Ovary (tissue), 9 donors: Measurements from ENCODE around the gene ACVR1. TPM values are rescaled to one million over a fixed set of nuclear protein-coding genes. Genes with fewer than 3 reads are reported as not detected.

ENCODE experiments used
- DNase-seq, 5 donors: peaks; one replicate each; pipeline ENCODE4 v3.0.0-alpha.2; 2019 to 2020
- H3K27ac ChIP-seq, 2 donors: fragments of 200-600 bp; one replicate each; pipeline versions ENCODE4 v1.5.1 to v1.8.0; 2019 to 2022
- H3K27me3 ChIP-seq: fragments of 200-600 bp; one replicate; pipeline ENCODE4 v1.8.0; 2022
- H3K36me3 ChIP-seq: fragments of 200-600 bp; sonication (generic); one replicate; pipeline ENCODE4 v1.5.1; 2019
- H3K4me1 ChIP-seq: one replicate; pipeline ENCODE4 v1.8.1; 2013; ENCODE audit warnings: mild to moderate bottlenecking, moderate library complexity; ENCODE audit not compliant: insufficient read depth
- H3K4me3 ChIP-seq: fragments of 200-600 bp; sonication (generic); one replicate; pipeline ENCODE4 v1.5.1; 2017
- H3K9me3 ChIP-seq, 2 donors: fragments of 200-600 bp in 1 of 2; sonication (generic) in 1 of 2; one replicate each; pipeline versions ENCODE4 v1.5.1 to v1.8.1; 2013 to 2019; ENCODE audit warnings: mild to moderate bottlenecking in 1 of 2, moderate library complexity in 1 of 2
- CTCF ChIP-seq, 3 donors: fragments of 450-650 bp in 2 of 3; fragments of 200-600 bp in 1 of 3; IDR thresholded peaks; one replicate each; pipeline versions ENCODE4 v1.5.1 to v1.8.0; 2016 to 2022; ENCODE audit warnings: antibody characterized with exemption in 3 of 3, mild to moderate bottlenecking in 1 of 3
- EP300 ChIP-seq: sonication (generic); formaldehyde crosslinking; IDR thresholded peaks from one replicate; pipeline ENCODE4 v1.6.1; 2017; ENCODE audit warnings: antibody characterized with exemption
- POLR2A ChIP-seq: fragments of 450-650 bp; IDR thresholded peaks from one replicate; pipeline ENCODE4 v1.6.1; 2017; ENCODE audit warnings: antibody characterized with exemption, mild to moderate bottlenecking, moderate library complexity
- WGBS, 3 donors: extraction: QIAGEN DNeasy Blood & Tissue Kit in 1 of 3; methylation state at CpG; one replicate each; pipeline versions ENCODE4 v1.1.5 to v1.1.7; 2013 to 2017; 5-methylcytosine and 5-hydroxymethylcytosine counted together
- intact Hi-C, 4 donors: fragments of 100-400 bp; cut with DNase I; formaldehyde crosslinking; loops; one replicate each; pipeline versions ENCODE4 v1.11.0 to v1.15.1; 2022 to 2023
- polyA plus RNA-seq, 2 donors: library from polyadenylated mRNA; stranded (reverse); fragments of 200-250 nt in 1 of 2; fragments of 350-450 nt in 1 of 2; fragmentation: Illumina TruSeq in 1 of 2; extraction: RNeasy Lipid Tissue Mini Kit (QIAGEN cat#74804) in 1 of 2; gene quantifications; one replicate each; pipeline ENCODE4 v1.2.3, GENCODE V29; 2013 to 2014
- total RNA-seq, 7 donors: library from RNA; depleted of rRNA in 2 of 7; stranded (reverse); fragments of >200 nt in 2 of 7; fragmentation: NEBNext Ultra II Directional in 3 of 7; extraction: Animal tissue kit (Norgen Biotek cat#: 25700) in 3 of 7; gene quantifications; one replicate each; pipeline versions ENCODE4 v1.1.0 to v1.2.4, GENCODE V29; 2016 to 2023
- donor health status: DM: no; HTN: no; CAD: no; lungs with moderate emphysema.
- donor health status: DM: no; HTN: no; CAD: no.
- donor health status: Bipolar disorder and iron deficiency.
- donor health status: DM: yes; HTN: yes; CAD: no.
- donor health status: DM: no; HTN: no; CAD: no.
- donor health status: DM: yes; HTN: yes; CAD: no.

ACVR1 gene
- total and polyA plus RNA-seq, 9 donors = 23.4 to 51.2 (median 30.4) TPM

- Histone ChIP-seq H3K27ac (no peak overlapping the region), H3K4me1 (no peaks in the 10 kb centered on the region), H3K36me3 (no peaks in the 10 kb centered on the region), H3K4me3 (no peak overlapping the region), H3K27me3 (no peaks in the 10 kb centered on the region), H3K9me3 (peaks cover 0 to 5% of the 10 kb centered on the region in 2 donors)
- DNase-seq = no peak
- intact Hi-C loops = no loop called here
- WGBS, 3 donors = 88 to 100% (median 95%) methylated on average over 1 of the region's 1 CpG
- TF ChIP-seq EP300 (no peak), POLR2A (no peak), CTCF (IDR thresholded peaks at IDR 0.05) (no peak)
These were observed 176.3 kb downstream of the ACVR1 start for GRCh38 chr2:157699806-157700205.

DNA sequence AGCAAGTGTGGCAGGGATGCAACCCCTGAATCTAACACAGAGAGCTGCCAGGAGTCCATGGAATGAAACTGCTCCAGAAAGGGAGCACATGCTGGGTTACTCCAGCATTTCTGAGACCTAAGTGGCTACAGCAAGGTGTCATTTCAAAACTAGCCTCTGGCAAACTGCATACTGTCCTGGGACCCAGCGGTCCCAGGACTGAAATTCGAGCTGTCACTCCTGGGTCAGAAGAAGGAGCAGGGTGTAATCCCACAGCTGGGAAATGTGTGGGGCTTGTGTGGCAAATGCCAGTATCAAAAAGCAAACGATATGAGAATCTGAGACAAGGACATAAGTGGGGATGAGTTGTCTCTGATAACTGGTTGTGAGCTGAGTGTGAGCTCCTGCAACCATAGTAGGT lies 177.1 kb downstream of the ACVR1 start:
- no peak for DNase-seq
- Histone ChIP-seq H3K9me3 (peaks cover 0 to 3% of the 10 kb centered on the region in 2 donors), H3K4me1 (no peaks in the 10 kb centered on the region), H3K36me3 (no peaks in the 10 kb centered on the region), H3K27ac (no peak overlapping the region), H3K27me3 (no peaks in the 10 kb centered on the region), H3K4me3 (no peak overlapping the region)
- WGBS, 3 donors = 89 to 95% (median 91%) methylated on average over 3 of the region's 3 CpGs
- intact Hi-C loops = no loop called here
- TF ChIP-seq CTCF (IDR thresholded peaks at IDR 0.05) = no peak
- no peak for TF ChIP-seq EP300
- TF ChIP-seq POLR2A = no peak

GRCh38 chr2:157698430-157698829 lies 177.7 kb downstream of the ACVR1 start:
- intact Hi-C loops = no loop called here
- no peak overlapping the region for H3K4me3 ChIP-seq
- H3K36me3 ChIP-seq = no peaks in the 10 kb centered on the region
- H3K9me3 ChIP-seq = no peaks in the 10 kb centered on the region
- TF ChIP-seq EP300 = no peak
- no peak for TF ChIP-seq CTCF (IDR thresholded peaks at IDR 0.05)
- no peak for TF ChIP-seq POLR2A
- no peaks in the 10 kb centered on the region for H3K27me3 ChIP-seq
- H3K4me1 ChIP-seq = no peaks in the 10 kb centered on the region
- no peak overlapping the region for H3K27ac ChIP-seq
- no peak for DNase-seq
- WGBS, 3 donors = 44 to 75% (median 75%) methylated on average over 1 of the region's 1 CpG

DNA sequence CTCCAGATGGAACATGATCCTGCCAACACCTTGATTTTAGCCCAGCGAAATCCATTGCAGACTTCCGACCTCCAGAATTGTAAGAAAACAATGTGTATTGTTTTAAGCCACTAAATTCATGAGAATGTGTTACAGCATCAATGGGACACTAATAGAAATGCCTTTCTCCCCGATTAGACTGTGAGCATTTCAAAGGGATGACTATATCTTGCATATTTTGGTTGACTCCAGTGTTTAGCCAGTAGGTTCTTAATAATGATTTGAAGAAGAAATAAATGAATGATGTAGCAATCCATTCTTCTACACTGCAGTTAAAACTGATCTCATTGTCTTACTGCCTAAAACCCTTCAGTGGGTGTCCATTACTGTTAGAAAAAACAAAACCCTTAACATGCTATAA lies 180.1 kb downstream of the ACVR1 start:
- intact Hi-C loops = no loop called here
- 89 to 94% (median 91%) methylated on average over 3 of the region's 3 CpGs for WGBS, 3 donors

More for the DNA sequence above, 180.1 kb downstream of the ACVR1 start:
- TF ChIP-seq EP300 (no peak), CTCF (IDR thresholded peaks at IDR 0.05) (no peak)
- H3K9me3 ChIP-seq = no peaks in the 10 kb centered on the region
- H3K27ac ChIP-seq = no peak overlapping the region
- no peaks in the 10 kb centered on the region for H3K4me1 ChIP-seq
- no peak overlapping the region for H3K4me3 ChIP-seq
- no peaks in the 10 kb centered on the region for H3K27me3 ChIP-seq
- H3K36me3 ChIP-seq = no peaks in the 10 kb centered on the region
- DNase-seq = no peak
